ENCODE results near the gene FAN1. TPM values are rescaled to one million over a fixed set of nuclear protein-coding genes. Genes with fewer than 3 reads are reported as not detected.

The FAN1 gene
- total and polyA plus RNA-seq, 7 donors = 12.4 to 64.2 (median 25.0) TPM

- 32 to 36% (median 32%) methylated on average over 9 of the region's 9 CpGs for WGBS, 3 donors
- H3K27ac ChIP-seq = peak overlapping the region; percentile 72
Observed at GRCh38 chr15:30921781-30922479, 18.2 kb downstream of the FAN1 start.

DNA sequence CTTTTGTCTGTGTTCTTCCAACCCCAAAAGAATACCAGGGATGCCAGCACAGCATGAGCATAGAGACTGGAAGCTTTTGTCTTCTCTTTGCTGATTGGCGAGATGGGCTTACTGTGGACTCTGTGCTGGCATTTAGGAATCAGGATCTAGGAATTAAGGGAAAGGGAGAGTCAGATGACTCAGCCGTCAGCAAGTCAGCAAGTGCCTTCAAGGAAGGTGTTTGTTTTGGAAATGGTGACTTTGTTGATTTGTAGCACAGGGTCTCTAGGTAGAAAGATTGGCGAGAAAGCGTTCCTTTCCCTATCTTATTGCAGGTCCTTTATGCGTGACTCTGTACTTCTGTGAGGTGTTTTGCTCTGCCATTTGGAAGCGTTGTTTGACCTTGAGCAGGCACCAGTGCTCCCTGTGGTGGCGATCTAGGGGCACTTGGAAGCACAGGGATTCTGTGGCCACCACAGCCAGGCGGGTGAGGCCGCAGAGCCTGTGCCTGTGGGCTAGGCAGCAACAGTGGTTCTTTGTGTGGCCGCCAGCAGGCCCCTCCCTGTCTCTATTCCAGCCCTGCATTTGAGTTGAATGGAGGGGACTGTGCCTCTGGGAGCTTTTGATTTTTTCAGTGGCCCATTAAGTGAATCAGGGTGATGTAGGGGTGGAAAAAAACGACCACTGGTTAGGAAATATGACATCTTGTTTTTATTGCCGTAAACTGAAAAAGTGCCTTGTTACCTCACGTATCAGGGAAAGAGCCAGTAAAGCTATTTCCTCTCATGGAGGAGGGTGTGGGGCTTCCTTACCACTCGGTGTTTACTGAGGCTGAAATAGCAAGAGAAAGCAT is 19.0 kb downstream of the FAN1 start:
- DNase-seq = no peak
- intact Hi-C loops (cut with DNase I) = loop anchor here in 1 of 2 donors (5.0 kb wide), 1 partner anchor 40 kb away; no protein-coding TSS in a partner anchor
- Histone ChIP-seq H3K4me3 (no peak overlapping the region), H3K9me3 (no peaks in the 10 kb centered on the region), H3K27ac (peak overlapping the region; percentile 72), H3K36me3 (ENCODE audit: insufficient read depth in 1 of 2, low read depth in 1 of 2) (peaks cover 5 to 91% of the 10 kb centered on the region in 2 donors), H3K27me3 (ENCODE audit: insufficient read depth in 3 of 3, low read length in 2 of 3) (no peaks in the 10 kb centered on the region), H3K4me1 (peaks cover 50% of the 10 kb centered on the region)
- ATAC-seq = peak; percentile 30 to 43 (median 36)
- 42 to 52% (median 42%) methylated on average over 14 of the region's 14 CpGs for WGBS, 3 donors
- TF ChIP-seq CTCF (IDR thresholded peaks at IDR 0.05) = no peak

More at GRCh38 chr15:30921781-30922479, 18.2 kb downstream of the FAN1 start:
- intact Hi-C loops (cut with DNase I) = loop anchor here in 1 of 2 donors (2.0 to 5.0 kb wide), 2 partner anchors 40 to 69 kb away; partner anchors contain the start of gene MTMR10
- peak; percentile 90 to 95 (median 92) for ATAC-seq
- Histone ChIP-seq H3K27me3 (ENCODE audit: insufficient read depth in 3 of 3, low read length in 2 of 3) (no peaks in the 10 kb centered on the region), H3K36me3 (ENCODE audit: insufficient read depth in 1 of 2, low read depth in 1 of 2) (peaks cover 2 to 90% of the 10 kb centered on the region in 2 donors), H3K9me3 (no peaks in the 10 kb centered on the region), H3K4me1 (peaks cover 50% of the 10 kb centered on the region), H3K4me3 (no peak overlapping the region)
- DNase-seq = peak; percentile 20 to 84
- TF ChIP-seq CTCF (IDR thresholded peaks at IDR 0.05) = no peak

- H3K4me1 ChIP-seq = peaks cover 50% of the 10 kb centered on the region
- peak overlapping the region; percentile 72 for H3K27ac ChIP-seq
- no peaks in the 10 kb centered on the region for H3K9me3 ChIP-seq
- TF ChIP-seq CTCF (IDR thresholded peaks at IDR 0.05) = no peak
- 16 to 36% (median 23%) methylated on average over 7 of the region's 7 CpGs for WGBS, 3 donors
- intact Hi-C loops (cut with DNase I) = loop anchor here in 1 of 2 donors (5.0 kb wide), 1 partner anchor 39 kb away; no protein-coding TSS in a partner anchor
- H3K27me3 ChIP-seq (ENCODE audit: insufficient read depth in 3 of 3, low read length in 2 of 3) = no peaks in the 10 kb centered on the region
- peak; percentile 67 to 85 (median 79) for ATAC-seq
- H3K36me3 ChIP-seq (ENCODE audit: insufficient read depth in 1 of 2, low read depth in 1 of 2) = peaks cover 5 to 89% of the 10 kb centered on the region in 2 donors
- DNase-seq = peak; percentile 21 to 75
- H3K4me3 ChIP-seq = no peak overlapping the region
Observed at GRCh38 chr15:30923429-30923828, 19.7 kb downstream of the FAN1 start.

DNA sequence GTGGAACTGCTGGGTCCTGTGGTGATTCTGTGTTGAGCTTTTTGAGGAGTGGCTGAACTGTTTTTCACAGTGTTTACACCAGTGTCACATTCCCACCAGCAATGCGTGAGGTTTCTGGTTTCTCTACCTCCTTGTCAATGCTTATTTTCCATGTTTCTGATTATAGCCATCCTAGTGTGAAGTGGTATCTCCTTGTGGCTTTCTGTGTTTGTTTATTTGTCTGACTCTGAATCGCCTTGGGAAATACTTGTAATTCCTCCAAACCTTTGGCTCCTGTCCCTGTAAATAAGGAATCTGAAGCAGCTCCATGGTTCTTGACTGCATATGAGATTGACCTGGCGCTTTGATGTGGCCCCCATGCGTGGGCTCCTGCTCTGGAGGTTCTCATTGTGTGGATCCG is 20.6 kb downstream of the FAN1 start:
- H3K36me3 ChIP-seq (ENCODE audit: insufficient read depth in 1 of 2, low read depth in 1 of 2) = peaks cover 5 to 88% of the 10 kb centered on the region in 2 donors
- H3K9me3 ChIP-seq = no peaks in the 10 kb centered on the region
- DNase-seq = no peak
- no peaks in the 10 kb centered on the region for H3K27me3 ChIP-seq (ENCODE audit: insufficient read depth in 3 of 3, low read length in 2 of 3)
- 79 to 85% (median 83%) methylated on average over 5 of the region's 5 CpGs for WGBS, 3 donors
- peak overlapping the region; percentile 24 for H3K27ac ChIP-seq
- no peak for TF ChIP-seq CTCF (IDR thresholded peaks at IDR 0.05)
- H3K4me3 ChIP-seq = no peak overlapping the region
- no peak for ATAC-seq
- peaks cover 50% of the 10 kb centered on the region for H3K4me1 ChIP-seq
- intact Hi-C loops (cut with DNase I) = loop anchor here in 1 of 2 donors (5.0 kb wide), 1 partner anchor 38 kb away; no protein-coding TSS in a partner anchor
